GM13976 (cell line): ENCODE data around the gene TRIM2.

Source experiments
- DNase-seq: peaks from one replicate; pipeline ENCODE4 v3.0.0; 2012; ENCODE audit warnings: low spot score
- in situ Hi-C: fragments of 300-500 bp; cut with MboI; formaldehyde crosslinking; loops from one replicate; pipeline ENCODE4 v1.12.0; 2022; ENCODE audit warnings: low sequenced_read_pairs, mixed read lengths, inconsistent platforms; ENCODE audit not compliant: unreplicated experiment
- TF ChIP-seq, protein P1 (sequence below): IDR thresholded peaks from 2 replicates; pipeline ENCODE4 v1.5.1; 2012; ENCODE audit warnings: borderline replicate concordance, mild to moderate bottlenecking; ENCODE audit not compliant: insufficient read depth; ENCODE audit errors: extremely low read depth, missing control alignments, control extremely low read depth

Gene TRIM2

DNA sequence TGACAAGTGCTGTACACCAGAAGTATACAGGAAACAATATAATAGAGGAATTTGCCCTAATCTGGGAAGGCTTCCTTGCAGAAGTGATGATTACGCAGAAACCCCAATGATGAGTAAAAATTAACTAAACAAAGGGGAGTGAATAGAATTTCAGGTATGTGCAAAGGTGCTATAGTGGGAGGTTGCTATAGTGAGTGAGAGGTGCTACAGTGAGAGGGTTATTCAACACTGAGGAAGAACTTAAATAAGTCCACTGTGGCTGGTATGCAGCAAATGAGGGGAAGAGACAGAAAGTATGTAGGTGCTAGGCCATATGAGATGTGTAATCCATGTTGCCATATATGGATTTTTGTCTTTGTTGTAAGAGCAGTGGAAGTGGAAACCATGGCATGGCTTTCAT, 69.5 kb downstream of the TRIM2 start:
- DNase-seq = no peak
- TF ChIP-seq, protein P1, sequence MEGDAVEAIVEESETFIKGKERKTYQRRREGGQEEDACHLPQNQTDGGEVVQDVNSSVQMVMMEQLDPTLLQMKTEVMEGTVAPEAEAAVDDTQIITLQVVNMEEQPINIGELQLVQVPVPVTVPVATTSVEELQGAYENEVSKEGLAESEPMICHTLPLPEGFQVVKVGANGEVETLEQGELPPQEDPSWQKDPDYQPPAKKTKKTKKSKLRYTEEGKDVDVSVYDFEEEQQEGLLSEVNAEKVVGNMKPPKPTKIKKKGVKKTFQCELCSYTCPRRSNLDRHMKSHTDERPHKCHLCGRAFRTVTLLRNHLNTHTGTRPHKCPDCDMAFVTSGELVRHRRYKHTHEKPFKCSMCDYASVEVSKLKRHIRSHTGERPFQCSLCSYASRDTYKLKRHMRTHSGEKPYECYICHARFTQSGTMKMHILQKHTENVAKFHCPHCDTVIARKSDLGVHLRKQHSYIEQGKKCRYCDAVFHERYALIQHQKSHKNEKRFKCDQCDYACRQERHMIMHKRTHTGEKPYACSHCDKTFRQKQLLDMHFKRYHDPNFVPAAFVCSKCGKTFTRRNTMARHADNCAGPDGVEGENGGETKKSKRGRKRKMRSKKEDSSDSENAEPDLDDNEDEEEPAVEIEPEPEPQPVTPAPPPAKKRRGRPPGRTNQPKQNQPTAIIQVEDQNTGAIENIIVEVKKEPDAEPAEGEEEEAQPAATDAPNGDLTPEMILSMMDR = no peak

GRCh38 chr4:153274967-153275366, 70.7 kb downstream of the TRIM2 start:
- TF ChIP-seq, protein P1 = no peak
- in situ Hi-C loops = no loop called here
- DNase-seq = no peak

More for the DNA sequence above, 69.5 kb downstream of the TRIM2 start:
- in situ Hi-C loops = no loop called here

DNA sequence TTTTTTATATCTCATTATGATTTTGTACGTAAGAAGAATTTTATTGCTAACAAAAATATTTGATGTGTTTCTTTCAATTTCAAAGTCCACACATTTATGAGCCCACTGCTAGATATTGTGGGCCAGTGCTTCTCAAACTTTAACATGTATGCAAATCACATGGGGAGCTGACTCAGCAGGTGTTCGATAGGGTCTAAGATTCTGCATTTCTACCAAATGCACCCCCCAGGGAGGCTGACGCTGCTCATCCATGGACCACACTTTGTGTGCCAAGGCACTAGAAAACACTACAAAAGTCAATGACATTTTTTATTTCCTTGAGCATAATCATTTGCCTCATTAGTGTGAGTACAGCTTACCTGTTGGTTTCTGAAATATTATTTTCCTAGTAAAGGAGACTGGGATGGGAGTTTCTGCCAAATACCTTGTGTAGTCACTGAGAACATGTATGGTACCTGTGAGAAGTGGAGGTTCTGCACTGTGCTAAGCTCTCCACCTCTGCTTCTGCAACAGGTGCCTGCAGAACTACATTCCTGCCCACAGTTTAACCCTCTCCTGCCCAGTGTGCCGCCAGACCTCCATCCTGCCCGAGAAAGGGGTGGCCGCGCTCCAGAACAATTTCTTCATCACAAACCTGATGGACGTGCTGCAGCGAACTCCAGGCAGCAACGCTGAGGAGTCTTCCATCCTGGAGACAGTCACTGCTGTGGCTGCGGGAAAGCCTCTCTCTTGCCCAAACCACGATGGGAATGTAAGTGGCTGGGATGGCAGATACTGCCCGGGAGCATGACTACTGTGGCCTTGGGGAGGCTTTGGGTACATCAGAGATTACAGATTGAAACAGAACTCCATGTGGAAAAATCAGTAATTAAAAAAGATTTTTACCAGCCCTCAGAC, 71.4 kb downstream of the TRIM2 start:
- DNase-seq = no peak
- in situ Hi-C loops = no loop called here
- TF ChIP-seq, protein P1 = no peak

DNA sequence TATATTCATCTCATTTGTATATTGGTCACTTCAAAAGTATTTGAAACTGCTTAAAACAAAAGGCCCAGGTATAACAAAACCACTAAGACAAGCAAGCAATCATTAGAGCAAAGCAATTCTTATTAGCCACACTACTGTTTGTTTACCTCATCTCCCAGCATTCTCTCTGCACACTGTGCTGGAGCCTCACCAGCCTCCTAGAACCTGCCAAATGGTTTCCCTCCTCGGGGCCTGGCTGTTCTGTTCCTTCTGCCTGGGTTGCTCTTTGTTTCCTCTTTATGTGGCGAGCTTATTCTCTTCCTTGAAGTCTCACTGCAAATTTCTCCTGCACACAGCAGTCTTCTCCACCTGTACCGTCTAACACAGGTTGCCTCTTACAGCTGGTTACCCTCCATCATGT, 72.7 kb downstream of the TRIM2 start:
- DNase-seq = no peak
- in situ Hi-C loops = no loop called here
- TF ChIP-seq, protein P1 = no peak

- in situ Hi-C loops = no loop called here
- DNase-seq = no peak
- TF ChIP-seq, protein P1 = no peak
Observed at GRCh38 chr4:153281476-153281875, 77.2 kb downstream of the TRIM2 start.

DNA sequence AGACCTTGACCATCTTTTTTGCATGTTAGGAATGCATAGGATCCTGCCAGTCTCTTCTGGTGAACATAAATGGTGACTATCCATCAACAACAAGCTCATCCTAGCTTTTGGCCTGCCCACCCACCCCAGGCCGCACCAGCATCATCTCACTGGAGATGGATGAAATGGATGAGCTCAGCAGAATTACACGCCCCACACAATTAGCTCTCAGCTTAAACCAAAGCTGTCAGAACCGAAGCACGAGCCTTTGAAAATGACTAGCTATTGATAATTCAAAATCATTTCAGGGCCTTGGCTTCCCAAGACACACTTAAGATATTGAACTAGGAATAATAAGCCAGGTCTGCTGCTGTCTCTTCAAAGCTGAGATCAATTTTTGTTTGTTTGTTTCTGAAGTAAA, 77.8 kb downstream of the TRIM2 start:
- no peak for DNase-seq
- in situ Hi-C loops = no loop called here
- TF ChIP-seq, protein P1 = no peak
